ENCODE data around the gene LIME1.

Gene LIME1

GRCh38 chr20:63751471-63752271 lies 15.2 kb downstream of the LIME1 start:
- DNase-seq: peak in 1 of 2 donors; percentile 23

GRCh38 chr20:63752411-63753101 lies 16.1 kb downstream of the LIME1 start:
- DNase-seq: no peak

GRCh38 chr20:63753381-63753780 lies 16.9 kb downstream of the LIME1 start:
- DNase-seq: no peak

GRCh38 chr20:63754008-63754407 lies 17.5 kb downstream of the LIME1 start:
- DNase-seq: no peak

GRCh38 chr20:63755933-63756647 lies 19.6 kb downstream of the LIME1 start:
- DNase-seq: no peak

- DNase-seq: no peak
Observed at GRCh38 chr20:63756648-63756991, 20.2 kb downstream of the LIME1 start.

- DNase-seq: no peak
Observed at GRCh38 chr20:63758152-63758551, 21.7 kb downstream of the LIME1 start.

- no peak for DNase-seq
Observed at GRCh38 chr20:63759377-63759901, 23.0 kb downstream of the LIME1 start.

GRCh38 chr20:63765082-63765873 lies 28.8 kb downstream of the LIME1 start:
- DNase-seq: no peak

GRCh38 chr20:63765902-63766301 lies 29.4 kb downstream of the LIME1 start:
- no peak for DNase-seq

- DNase-seq: no peak
Observed at GRCh38 chr20:63766695-63767426, 30.4 kb downstream of the LIME1 start.

- no peak for DNase-seq
Observed at GRCh38 chr20:63767456-63767855, 31.0 kb downstream of the LIME1 start.

- no peak for DNase-seq
Observed at GRCh38 chr20:63767886-63768285, 31.4 kb downstream of the LIME1 start.

GRCh38 chr20:63768591-63769515 lies 32.4 kb downstream of the LIME1 start:
- DNase-seq: no peak

- DNase-seq: no peak
Observed at GRCh38 chr20:63769891-63770474, 33.5 kb downstream of the LIME1 start.

- DNase-seq: no peak
Observed at GRCh38 chr20:63771046-63771707, 34.7 kb downstream of the LIME1 start.

GRCh38 chr20:63772781-63773518 lies 36.5 kb downstream of the LIME1 start:
- no peak for DNase-seq

- DNase-seq: no peak
Observed at GRCh38 chr20:63773571-63774241, 37.2 kb downstream of the LIME1 start.

GRCh38 chr20:63774306-63774705 lies 37.8 kb downstream of the LIME1 start:
- no peak for DNase-seq

Measured in stimulated activated CD4-positive, alpha-beta T cell treated with anti-CD3 and anti-CD28 coated beads, Interleukin-2, amount 100 ng/mL, for 48 hours (primary cell).